SK-N-SH treated with all-trans-retinoic acid at 6 μM for 48 hours (cell line): ENCODE results near the gene VSIG4.
"Not testable (repeated sequence)": the region's sequence is repeated elsewhere in the genome, so short reads cannot be mapped to it uniquely, and the experiment has no call there.

Experiments
- ATAC-seq: fragments of 200-7000 bp; cut with Tn5 transposase; 3 replicates; pipeline ENCODE4 v1.9.1; 2020; ENCODE audit warnings: mild to moderate bottlenecking, moderate library complexity
- ARNTL ChIP-seq: fragments of 450-650 bp; formaldehyde crosslinking; IDR thresholded peaks from 2 replicates; pipeline ENCODE4 v1.5.0; 2020; ENCODE audit warnings: low read depth, mild to moderate bottlenecking, moderate library complexity, borderline replicate concordance
- BACH2 ChIP-seq: fragments of 250-450 bp; sonication (Bioruptor Pico); IDR thresholded peaks from 2 replicates; pipeline ENCODE4 v1.9.0; 2021; ENCODE audit warnings: mild to moderate bottlenecking, borderline replicate concordance
- CSDC2 ChIP-seq: fragments of 250-450 bp; sonication (Bioruptor Pico); IDR thresholded peaks from 2 replicates; pipeline ENCODE4 v1.5.0; 2020; ENCODE audit warnings: mild to moderate bottlenecking, moderate library complexity
- ESRRG ChIP-seq: fragments of 250-450 bp; sonication (Bioruptor Pico); IDR thresholded peaks from 2 replicates; pipeline ENCODE4 v1.6.1; 2021; ENCODE audit warnings: mild to moderate bottlenecking
- GLIS3 ChIP-seq: fragments of 250-450 bp; sonication (Bioruptor Pico); IDR thresholded peaks from 2 replicates; pipeline ENCODE4 v1.5.0; 2020; ENCODE audit warnings: mild to moderate bottlenecking, moderate library complexity
- ISL1 ChIP-seq: fragments of 250-450 bp; sonication (Bioruptor Pico); IDR thresholded peaks from 2 replicates; pipeline ENCODE4 v2.1.2; 2022; ENCODE audit warnings: mild to moderate bottlenecking, moderate library complexity
- OSR1 ChIP-seq: fragments of 250-450 bp; sonication (Bioruptor Pico); IDR thresholded peaks from 2 replicates; pipeline ENCODE4 v1.8.0; 2022; ENCODE audit warnings: moderate library complexity, mild to moderate bottlenecking, inconsistent platforms
- PPARA ChIP-seq: fragments of 250-450 bp; sonication (Bioruptor Pico); IDR thresholded peaks from 2 replicates; pipeline ENCODE4 v1.5.0; 2020; ENCODE audit warnings: mild to moderate bottlenecking, borderline replicate concordance
- RARB ChIP-seq: fragments of 250-450 bp; sonication (Bioruptor Pico); IDR thresholded peaks from 2 replicates; pipeline ENCODE4 v1.8.0; 2021; ENCODE audit warnings: mild to moderate bottlenecking, moderate library complexity
- SNAI2 ChIP-seq: fragments of 250-450 bp; sonication (Bioruptor Pico); IDR thresholded peaks from 2 replicates; pipeline ENCODE4 v1.5.0; 2020; ENCODE audit warnings: mild to moderate bottlenecking, moderate library complexity
- TCF4 ChIP-seq: fragments of 250-450 bp; sonication (Bioruptor Pico); IDR thresholded peaks from 2 replicates; pipeline ENCODE4 v1.8.0; 2021; ENCODE audit warnings: mild to moderate bottlenecking, moderate library complexity, borderline replicate concordance
- TOX ChIP-seq: fragments of 250-450 bp; sonication (Bioruptor Pico); IDR thresholded peaks from 2 replicates; pipeline ENCODE4 v1.8.0; 2021; ENCODE audit warnings: mild to moderate bottlenecking, moderate library complexity, borderline replicate concordance
- ZFP3 ChIP-seq: fragments of 250-450 bp; sonication (Bioruptor Pico); IDR thresholded peaks from 2 replicates; pipeline ENCODE4 v1.5.0; 2020; ENCODE audit warnings: mild to moderate bottlenecking, moderate library complexity
- ZFP30 ChIP-seq: fragments of 450-650 bp; formaldehyde crosslinking; IDR thresholded peaks from 2 replicates; pipeline ENCODE4 v1.5.0; 2022; ENCODE audit warnings: mild to moderate bottlenecking, moderate library complexity
- ZNF565 ChIP-seq: fragments of 450-650 bp; formaldehyde crosslinking; conservative IDR thresholded peaks from 2 replicates; pipeline ENCODE4 v1.5.0; 2020; ENCODE audit warnings: low read depth, mild to moderate bottlenecking, moderate library complexity
- ZNF70 ChIP-seq: fragments of 450-650 bp; formaldehyde crosslinking; IDR thresholded peaks from 2 replicates; pipeline ENCODE4 v1.5.0; 2020; ENCODE audit warnings: mild to moderate bottlenecking, moderate library complexity
- ZNF8 ChIP-seq: fragments of 450-650 bp; formaldehyde crosslinking; IDR thresholded peaks from 2 replicates; pipeline ENCODE4 v1.5.0; 2020; ENCODE audit warnings: mild to moderate bottlenecking, moderate library complexity
- TF ChIP-seq, protein P1 (sequence below): fragments of 250-450 bp; sonication (Bioruptor Pico); IDR thresholded peaks from 2 replicates; pipeline ENCODE4 v1.8.0; 2020; ENCODE audit warnings: mild to moderate bottlenecking, moderate library complexity, borderline replicate concordance
- TF ChIP-seq, protein P2 (sequence below): fragments of 250-450 bp; sonication (Bioruptor Pico); IDR thresholded peaks from 2 replicates; pipeline ENCODE4 v1.5.1; 2020; ENCODE audit warnings: low read depth, mild to moderate bottlenecking, moderate library complexity
- TF ChIP-seq, protein P3 (sequence below): fragments of 250-450 bp; sonication (Bioruptor Pico); IDR thresholded peaks from 2 replicates; pipeline ENCODE4 v1.5.1; 2021; ENCODE audit warnings: mild to moderate bottlenecking, moderate library complexity

The VSIG4 gene

DNA sequence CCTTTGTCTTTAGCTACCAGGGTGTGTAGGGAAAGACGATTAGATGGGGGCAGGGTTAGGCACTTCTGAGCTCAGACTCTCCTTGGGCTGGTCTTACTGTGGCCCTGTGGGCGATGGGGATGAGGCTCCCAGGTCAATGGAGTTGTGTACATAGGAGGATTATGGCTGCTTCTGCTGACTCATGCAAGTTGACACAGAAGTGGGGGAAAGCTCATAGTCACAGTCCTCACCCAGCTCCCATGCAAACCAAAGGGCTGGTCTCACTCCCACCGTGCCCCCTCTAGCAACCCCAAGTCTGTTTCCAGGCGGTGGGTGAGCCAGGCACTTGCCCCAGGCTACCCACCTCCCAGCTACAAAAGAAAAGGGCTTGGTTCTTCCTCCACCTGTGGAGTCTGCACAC, 24.4 kb upstream of the VSIG4 start:
- no peak for TF ChIP-seq TOX
- TF ChIP-seq ZFP3 (CRISPR knock-in tag): no peak
- TF ChIP-seq, protein P1, sequence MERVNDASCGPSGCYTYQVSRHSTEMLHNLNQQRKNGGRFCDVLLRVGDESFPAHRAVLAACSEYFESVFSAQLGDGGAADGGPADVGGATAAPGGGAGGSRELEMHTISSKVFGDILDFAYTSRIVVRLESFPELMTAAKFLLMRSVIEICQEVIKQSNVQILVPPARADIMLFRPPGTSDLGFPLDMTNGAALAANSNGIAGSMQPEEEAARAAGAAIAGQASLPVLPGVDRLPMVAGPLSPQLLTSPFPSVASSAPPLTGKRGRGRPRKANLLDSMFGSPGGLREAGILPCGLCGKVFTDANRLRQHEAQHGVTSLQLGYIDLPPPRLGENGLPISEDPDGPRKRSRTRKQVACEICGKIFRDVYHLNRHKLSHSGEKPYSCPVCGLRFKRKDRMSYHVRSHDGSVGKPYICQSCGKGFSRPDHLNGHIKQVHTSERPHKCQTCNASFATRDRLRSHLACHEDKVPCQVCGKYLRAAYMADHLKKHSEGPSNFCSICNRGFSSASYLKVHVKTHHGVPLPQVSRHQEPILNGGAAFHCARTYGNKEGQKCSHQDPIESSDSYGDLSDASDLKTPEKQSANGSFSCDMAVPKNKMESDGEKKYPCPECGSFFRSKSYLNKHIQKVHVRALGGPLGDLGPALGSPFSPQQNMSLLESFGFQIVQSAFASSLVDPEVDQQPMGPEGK (CRISPR knock-in tag): no peak
- no peak for TF ChIP-seq RARB (CRISPR knock-in tag)
- no peak for TF ChIP-seq CSDC2 (CRISPR knock-in tag)
- TF ChIP-seq, protein P2, sequence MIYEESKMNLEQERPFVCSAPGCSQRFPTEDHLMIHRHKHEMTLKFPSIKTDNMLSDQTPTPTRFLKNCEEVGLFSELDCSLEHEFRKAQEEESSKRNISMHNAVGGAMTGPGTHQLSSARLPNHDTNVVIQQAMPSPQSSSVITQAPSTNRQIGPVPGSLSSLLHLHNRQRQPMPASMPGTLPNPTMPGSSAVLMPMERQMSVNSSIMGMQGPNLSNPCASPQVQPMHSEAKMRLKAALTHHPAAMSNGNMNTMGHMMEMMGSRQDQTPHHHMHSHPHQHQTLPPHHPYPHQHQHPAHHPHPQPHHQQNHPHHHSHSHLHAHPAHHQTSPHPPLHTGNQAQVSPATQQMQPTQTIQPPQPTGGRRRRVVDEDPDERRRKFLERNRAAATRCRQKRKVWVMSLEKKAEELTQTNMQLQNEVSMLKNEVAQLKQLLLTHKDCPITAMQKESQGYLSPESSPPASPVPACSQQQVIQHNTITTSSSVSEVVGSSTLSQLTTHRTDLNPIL (CRISPR knock-in tag): no peak
- TF ChIP-seq ZNF70 (CRISPR knock-in tag): no peak
- TF ChIP-seq ARNTL (CRISPR knock-in tag): no peak
- TF ChIP-seq TCF4 (CRISPR knock-in tag): no peak
- TF ChIP-seq ZFP30: no peak
- TF ChIP-seq SNAI2 (CRISPR knock-in tag): no peak
- TF ChIP-seq ZNF8 (CRISPR knock-in tag): no peak
- TF ChIP-seq ISL1: no peak
- no peak for TF ChIP-seq ESRRG (CRISPR knock-in tag)
- TF ChIP-seq OSR1 (CRISPR knock-in tag): no peak
- TF ChIP-seq PPARA: no peak
- TF ChIP-seq GLIS3 (CRISPR knock-in tag): no peak

DNA sequence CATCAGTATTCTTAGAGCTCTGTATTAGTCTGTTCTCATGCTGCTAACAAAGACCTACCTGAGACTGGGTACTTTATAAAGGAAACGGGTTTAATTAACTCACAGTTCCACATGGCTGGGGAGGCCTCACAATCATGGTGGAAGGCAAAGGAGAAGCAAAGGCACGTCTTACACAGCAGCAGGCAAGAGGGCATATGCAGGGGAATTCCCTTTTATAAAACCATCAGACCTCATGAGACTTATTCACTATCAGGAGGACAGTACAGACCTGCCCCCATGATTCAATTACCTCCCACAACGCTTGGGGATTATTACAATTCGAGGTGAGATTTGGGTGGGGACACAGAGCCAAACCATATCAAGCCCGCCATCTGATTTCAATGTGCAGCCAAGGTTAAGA, 17.1 kb upstream of the VSIG4 start:
- not testable (repeated sequence) for ATAC-seq

More for the DNA sequence above, 24.4 kb upstream of the VSIG4 start:
- ATAC-seq: no peak

DNA sequence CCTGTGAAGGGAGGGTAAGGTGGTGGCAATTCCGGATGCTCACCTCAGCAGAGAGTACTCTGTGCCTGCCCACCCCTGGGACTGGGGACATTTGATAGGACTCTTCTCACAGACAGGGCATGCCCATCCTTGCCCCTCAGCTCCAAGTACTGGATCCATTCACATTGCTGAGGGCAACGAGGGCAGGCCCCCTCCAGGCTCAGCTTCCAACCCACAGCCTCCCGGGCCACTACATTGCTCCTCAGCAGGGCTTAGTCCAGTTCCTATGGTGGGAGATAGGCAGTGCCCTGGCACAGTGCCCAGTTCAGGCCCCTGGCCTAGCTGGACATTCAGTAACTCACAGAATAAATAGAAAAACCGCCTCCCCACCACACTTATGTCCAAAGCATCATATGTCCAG, 15.1 kb upstream of the VSIG4 start:
- TF ChIP-seq ARNTL (CRISPR knock-in tag): no peak
- no peak for TF ChIP-seq ZFP3 (CRISPR knock-in tag)
- no peak for TF ChIP-seq ISL1
- TF ChIP-seq, protein P2 (CRISPR knock-in tag): no peak
- no peak for TF ChIP-seq ZFP30
- TF ChIP-seq RARB (CRISPR knock-in tag): no peak
- TF ChIP-seq, protein P1 (CRISPR knock-in tag): no peak
- TF ChIP-seq SNAI2 (CRISPR knock-in tag): no peak
- no peak for TF ChIP-seq OSR1 (CRISPR knock-in tag)
- no peak for TF ChIP-seq TCF4 (CRISPR knock-in tag)
- TF ChIP-seq TOX: no peak
- TF ChIP-seq ZNF565: no peak
- TF ChIP-seq ESRRG (CRISPR knock-in tag): no peak
- TF ChIP-seq BACH2 (CRISPR knock-in tag): no peak
- no peak for TF ChIP-seq CSDC2 (CRISPR knock-in tag)
- no peak for ATAC-seq

DNA sequence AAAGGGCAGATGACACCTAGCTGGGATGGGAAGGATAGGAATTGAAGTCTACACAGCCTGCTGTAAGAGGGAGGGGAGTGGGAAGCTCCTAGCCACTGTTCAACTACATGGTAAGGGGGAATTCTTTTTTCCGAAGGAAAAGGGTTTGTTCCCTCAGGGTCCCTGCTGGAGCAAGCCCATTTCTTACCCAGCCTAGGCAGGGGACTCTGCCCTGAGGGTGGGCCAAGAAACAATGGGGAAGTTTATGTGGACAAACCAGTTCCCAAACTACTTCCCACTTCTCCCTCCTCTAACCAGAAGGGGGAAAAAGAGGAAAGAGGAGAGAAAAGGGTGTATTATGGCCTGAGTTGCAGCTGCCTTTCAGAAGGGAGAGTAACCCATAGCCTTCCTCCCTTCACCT, 13.5 kb upstream of the VSIG4 start:
- ATAC-seq: no peak
- TF ChIP-seq TOX (no peak), GLIS3 (CRISPR knock-in tag) (no peak), ZNF70 (CRISPR knock-in tag) (no peak), ARNTL (CRISPR knock-in tag) (no peak), ZNF8 (CRISPR knock-in tag) (no peak), SNAI2 (CRISPR knock-in tag) (no peak), TCF4 (CRISPR knock-in tag) (no peak), PPARA (no peak), OSR1 (CRISPR knock-in tag) (no peak), ZFP3 (CRISPR knock-in tag) (no peak)
- TF ChIP-seq, protein P2 (CRISPR knock-in tag): no peak
- TF ChIP-seq, protein P3, sequence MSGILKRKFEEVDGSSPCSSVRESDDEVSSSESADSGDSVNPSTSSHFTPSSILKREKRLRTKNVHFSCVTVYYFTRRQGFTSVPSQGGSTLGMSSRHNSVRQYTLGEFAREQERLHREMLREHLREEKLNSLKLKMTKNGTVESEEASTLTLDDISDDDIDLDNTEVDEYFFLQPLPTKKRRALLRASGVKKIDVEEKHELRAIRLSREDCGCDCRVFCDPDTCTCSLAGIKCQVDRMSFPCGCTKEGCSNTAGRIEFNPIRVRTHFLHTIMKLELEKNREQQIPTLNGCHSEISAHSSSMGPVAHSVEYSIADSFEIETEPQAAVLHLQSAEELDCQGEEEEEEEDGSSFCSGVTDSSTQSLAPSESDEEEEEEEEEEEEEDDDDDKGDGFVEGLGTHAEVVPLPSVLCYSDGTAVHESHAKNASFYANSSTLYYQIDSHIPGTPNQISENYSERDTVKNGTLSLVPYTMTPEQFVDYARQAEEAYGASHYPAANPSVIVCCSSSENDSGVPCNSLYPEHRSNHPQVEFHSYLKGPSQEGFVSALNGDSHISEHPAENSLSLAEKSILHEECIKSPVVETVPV (CRISPR knock-in tag): no peak
